ENCODE measurements around the gene TRIML1. TPM values are rescaled to one million over a fixed set of nuclear protein-coding genes. Genes with fewer than 3 reads are reported as not detected.

The TRIML1 gene
- not detected in 2 replicates for total RNA-seq

- Mint-ChIP-seq H3K27ac (no peak within 1 kb of the TSS), H3K27me3 (ENCODE audit: low read depth) (no peaks in the 10 kb centered on the region), H3K4me3 (ENCODE audit: low read depth) (no peak within 1 kb of the TSS), H3K36me3 (ENCODE audit: low read depth) (no peaks in the 10 kb centered on the region), H3K9me3 (peaks cover 21% of the 10 kb centered on the region), H3K4me1 (ENCODE audit: low read depth) (no peaks in the 10 kb centered on the region)
- intact Hi-C loops (cut with micrococcal nuclease): no loop called here
- no peak for DNase-seq (ENCODE audit: low spot score)
These were observed at the start of gene TRIML1 for GRCh38 chr4:188139141-188139540. TRIML1 (plus strand) TSS chr4:188139441; CDS start chr4:188139559, 118 bp downstream.

DNA sequence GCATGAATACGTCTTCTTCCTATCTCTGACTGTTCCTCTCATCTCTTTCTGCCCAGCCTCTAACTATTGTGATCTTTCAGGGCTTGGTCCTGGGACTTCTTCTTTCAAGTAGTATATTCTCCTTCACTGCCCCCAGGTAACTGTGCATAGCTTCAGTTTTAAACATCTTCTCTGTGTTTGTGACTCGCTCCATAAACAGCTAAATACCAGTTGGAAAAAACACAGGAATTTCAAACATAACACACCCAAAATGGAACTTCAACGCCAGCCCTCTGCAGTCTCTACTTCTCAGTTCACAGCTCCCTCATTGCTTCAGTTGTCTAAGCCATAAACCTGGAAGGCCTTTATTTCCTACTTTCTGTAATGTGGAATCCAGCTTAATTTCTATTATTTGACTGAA, 46.4 kb upstream of the TRIML1 start:
- Mint-ChIP-seq H3K4me1 (ENCODE audit: low read depth) (no peaks in the 10 kb centered on the region), H3K4me3 (ENCODE audit: low read depth) (no peak overlapping the region), H3K9me3 (peaks cover 44% of the 10 kb centered on the region), H3K27me3 (ENCODE audit: low read depth) (no peaks in the 10 kb centered on the region), H3K27ac (no peak overlapping the region), H3K36me3 (ENCODE audit: low read depth) (no peaks in the 10 kb centered on the region)
- intact Hi-C loops (cut with micrococcal nuclease): no loop called here
- no peak for DNase-seq (ENCODE audit: low spot score)

DNA sequence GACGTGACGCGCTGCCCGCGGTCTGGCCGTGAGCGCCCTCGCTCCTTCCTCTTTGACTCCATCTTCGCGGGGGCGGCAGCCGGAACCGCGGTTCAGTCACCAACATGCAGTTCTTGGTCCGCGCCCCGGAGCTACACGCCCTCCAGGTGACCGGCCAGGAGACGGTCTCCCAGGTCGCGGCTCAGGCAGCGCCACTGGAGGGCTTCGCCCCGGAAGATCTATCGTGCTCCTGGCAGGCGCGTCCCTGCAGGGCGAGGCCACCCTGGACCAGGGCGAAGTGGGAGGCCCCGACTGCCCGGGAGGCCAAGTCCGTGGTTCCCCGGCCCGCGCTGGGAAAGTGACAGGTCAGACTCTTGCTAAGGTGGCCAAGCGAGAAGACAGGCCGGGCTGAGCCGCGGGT, 32.8 kb upstream of the TRIML1 start:
- Mint-ChIP-seq H3K9me3 (peaks cover 44% of the 10 kb centered on the region), H3K27me3 (ENCODE audit: low read depth) (no peaks in the 10 kb centered on the region), H3K27ac (no peak overlapping the region), H3K4me3 (ENCODE audit: low read depth) (no peak overlapping the region), H3K4me1 (ENCODE audit: low read depth) (no peaks in the 10 kb centered on the region), H3K36me3 (ENCODE audit: low read depth) (no peaks in the 10 kb centered on the region)
- intact Hi-C loops (cut with micrococcal nuclease): no loop called here
- no peak for DNase-seq (ENCODE audit: low spot score)

GRCh38 chr4:188107931-188108843, 31.1 kb upstream of the TRIML1 start:
- Mint-ChIP-seq H3K27me3 (ENCODE audit: low read depth) (no peaks in the 10 kb centered on the region), H3K27ac (no peak overlapping the region), H3K9me3 (peaks cover 45% of the 10 kb centered on the region), H3K36me3 (ENCODE audit: low read depth) (no peaks in the 10 kb centered on the region), H3K4me3 (ENCODE audit: low read depth) (no peak overlapping the region), H3K4me1 (ENCODE audit: low read depth) (no peaks in the 10 kb centered on the region)
- no peak for DNase-seq (ENCODE audit: low spot score)
- intact Hi-C loops (cut with micrococcal nuclease): no loop called here

DNA sequence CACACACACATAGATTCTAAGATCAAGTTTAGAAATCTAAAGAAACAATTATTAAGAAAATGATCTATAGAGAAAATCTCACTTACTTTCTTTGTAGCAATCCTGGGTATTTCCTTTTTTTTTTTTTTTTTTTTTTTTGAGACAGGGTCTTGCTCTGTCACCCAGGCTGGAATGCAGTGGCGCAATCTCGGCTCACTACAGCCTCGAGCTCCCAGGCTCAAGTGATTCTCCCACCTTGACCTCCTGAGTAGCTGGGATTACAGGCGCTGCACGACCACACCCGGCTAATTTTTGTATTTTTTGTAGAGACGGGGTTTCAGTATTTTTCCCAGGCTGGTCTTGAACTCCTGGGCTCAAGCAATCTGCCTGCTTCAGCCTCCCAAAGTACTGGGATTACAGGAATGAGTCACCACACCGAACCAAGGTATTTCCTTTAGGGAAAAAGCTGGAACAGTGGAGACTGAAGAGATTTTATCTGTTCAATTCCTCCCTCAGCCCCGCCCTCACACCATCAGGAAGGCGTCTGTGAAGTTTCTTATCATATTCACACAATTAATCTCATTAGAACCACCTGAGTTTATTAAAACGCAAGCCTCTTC, 30.0 kb upstream of the TRIML1 start, which contains the start of gene TRIML2:
TSS of gene TRIML2 (minus strand) at position 447 of the 599 bp plus-strand sequence. CDS start 4,235 bp downstream, outside the sequence.
- no peaks in the 10 kb centered on the region for H3K4me1 Mint-ChIP-seq (ENCODE audit: low read depth)

DNA sequence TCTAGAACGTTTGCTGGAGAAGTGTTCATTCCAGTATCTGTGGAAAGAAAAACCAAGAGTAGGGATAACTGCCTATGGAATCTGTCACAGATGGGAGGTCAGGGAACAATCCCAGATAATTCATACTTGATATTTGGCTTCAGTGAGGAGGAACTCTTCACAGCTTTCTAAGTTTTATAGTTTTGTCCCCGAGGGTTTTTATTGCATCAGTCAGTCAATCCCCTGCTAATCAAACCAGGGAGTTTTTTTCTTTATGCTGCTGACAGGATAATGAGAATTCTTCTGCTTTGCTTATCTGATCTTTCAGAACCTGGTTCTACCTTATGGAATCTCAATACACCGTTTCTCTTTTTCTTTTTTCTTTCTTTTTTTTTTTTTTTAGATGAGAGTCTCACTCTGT, 29.2 kb upstream of the TRIML1 start:
- Mint-ChIP-seq H3K9me3 (peaks cover 36% of the 10 kb centered on the region), H3K27me3 (ENCODE audit: low read depth) (no peaks in the 10 kb centered on the region), H3K27ac (no peak overlapping the region), H3K4me1 (ENCODE audit: low read depth) (no peaks in the 10 kb centered on the region), H3K36me3 (ENCODE audit: low read depth) (no peaks in the 10 kb centered on the region), H3K4me3 (ENCODE audit: low read depth) (no peak overlapping the region)
- no peak for DNase-seq (ENCODE audit: low spot score)
- intact Hi-C loops (cut with micrococcal nuclease): no loop called here

More for the DNA sequence above, 30.0 kb upstream of the TRIML1 start, which contains the start of gene TRIML2:
- H3K9me3 Mint-ChIP-seq: peaks cover 39% of the 10 kb centered on the region
- no peaks in the 10 kb centered on the region for H3K36me3 Mint-ChIP-seq (ENCODE audit: low read depth)
- DNase-seq (ENCODE audit: low spot score): no peak
- no peak within 1 kb of the TSS for H3K4me3 Mint-ChIP-seq (ENCODE audit: low read depth)
- no peaks in the 10 kb centered on the region for H3K27me3 Mint-ChIP-seq (ENCODE audit: low read depth)
- intact Hi-C loops (cut with micrococcal nuclease): no loop called here
- no peak within 1 kb of the TSS for H3K27ac Mint-ChIP-seq

DNA sequence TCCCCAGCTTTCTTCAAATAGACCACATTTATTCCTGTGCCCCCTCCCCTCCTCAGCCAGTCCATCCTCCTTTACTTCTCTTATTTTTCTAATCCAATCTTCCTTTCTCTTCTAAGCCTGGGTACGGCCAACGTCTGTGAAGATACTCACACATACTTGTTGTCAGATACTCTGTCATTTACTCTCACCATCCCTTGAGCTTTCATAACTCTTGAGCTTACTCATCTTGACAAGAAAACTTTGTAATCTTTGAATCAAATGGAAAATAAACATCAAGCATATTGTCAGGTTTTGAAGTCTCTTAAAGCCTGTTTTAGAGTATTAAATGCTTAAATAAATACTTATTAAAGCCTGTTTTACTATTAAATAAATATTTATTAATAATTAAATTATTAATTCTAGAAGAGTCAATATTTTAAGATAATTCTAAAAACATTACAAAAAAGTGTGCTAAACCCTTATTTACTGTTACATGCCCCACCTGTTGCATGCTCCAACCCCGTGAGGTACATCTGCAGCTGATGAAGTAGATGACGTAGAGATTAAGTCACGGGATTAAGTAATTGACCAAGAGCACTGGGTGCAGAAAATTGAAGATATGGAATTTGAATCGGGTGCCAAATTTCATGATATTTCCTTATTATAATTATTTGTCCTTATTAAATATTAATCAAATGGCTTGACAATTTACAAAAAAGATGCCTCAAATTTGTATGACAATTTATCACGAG, 28.3 kb upstream of the TRIML1 start:
- no peak overlapping the region for H3K4me3 Mint-ChIP-seq (ENCODE audit: low read depth)
- H3K27me3 Mint-ChIP-seq (ENCODE audit: low read depth): no peaks in the 10 kb centered on the region
- H3K9me3 Mint-ChIP-seq: peaks cover 29% of the 10 kb centered on the region

DNA sequence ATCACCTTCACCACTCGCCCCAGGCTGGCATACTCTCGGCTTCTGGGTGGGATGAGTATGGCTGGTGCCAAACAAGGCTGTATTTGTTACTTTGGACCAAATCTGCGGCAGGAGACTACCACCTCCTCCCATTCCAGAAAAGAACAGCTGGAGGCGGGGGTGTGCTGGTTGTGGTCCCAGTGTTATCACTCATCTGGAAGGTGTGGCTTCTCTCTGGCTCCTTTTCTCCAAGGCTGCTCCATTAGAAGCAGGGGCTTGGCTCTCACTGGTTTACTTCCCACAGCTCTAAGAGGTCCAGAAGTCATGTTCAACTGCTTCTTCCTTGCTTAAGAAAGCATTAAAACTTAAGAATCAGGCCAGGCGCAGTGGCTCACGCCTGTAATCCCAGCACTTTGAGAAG, 27.3 kb upstream of the TRIML1 start:
- intact Hi-C loops (cut with micrococcal nuclease): no loop called here
- Mint-ChIP-seq H3K4me1 (ENCODE audit: low read depth) (no peaks in the 10 kb centered on the region), H3K4me3 (ENCODE audit: low read depth) (no peak overlapping the region)

More for the DNA sequence above, 28.3 kb upstream of the TRIML1 start:
- no peak overlapping the region for H3K27ac Mint-ChIP-seq
- no peaks in the 10 kb centered on the region for H3K36me3 Mint-ChIP-seq (ENCODE audit: low read depth)
- H3K4me1 Mint-ChIP-seq (ENCODE audit: low read depth): no peaks in the 10 kb centered on the region
- no peak for DNase-seq (ENCODE audit: low spot score)
- intact Hi-C loops (cut with micrococcal nuclease): no loop called here

GRCh38 chr4:188113156-188113555, 26.1 kb upstream of the TRIML1 start:
- Mint-ChIP-seq H3K9me3 (peaks cover 31% of the 10 kb centered on the region), H3K27me3 (ENCODE audit: low read depth) (no peaks in the 10 kb centered on the region), H3K4me1 (ENCODE audit: low read depth) (no peaks in the 10 kb centered on the region), H3K36me3 (ENCODE audit: low read depth) (no peaks in the 10 kb centered on the region), H3K27ac (no peak overlapping the region), H3K4me3 (ENCODE audit: low read depth) (no peak overlapping the region)
- no peak for DNase-seq (ENCODE audit: low spot score)
- intact Hi-C loops (cut with micrococcal nuclease): no loop called here

More for the DNA sequence above, 27.3 kb upstream of the TRIML1 start:
- peaks cover 31% of the 10 kb centered on the region for H3K9me3 Mint-ChIP-seq
- no peaks in the 10 kb centered on the region for H3K36me3 Mint-ChIP-seq (ENCODE audit: low read depth)
- no peak overlapping the region for H3K27ac Mint-ChIP-seq
- DNase-seq (ENCODE audit: low spot score): no peak
- H3K27me3 Mint-ChIP-seq (ENCODE audit: low read depth): no peaks in the 10 kb centered on the region

GRCh38 chr4:188117631-188118324, 21.5 kb upstream of the TRIML1 start:
- DNase-seq (ENCODE audit: low spot score): no peak
- Mint-ChIP-seq H3K36me3 (ENCODE audit: low read depth) (no peaks in the 10 kb centered on the region), H3K9me3 (peaks cover 28% of the 10 kb centered on the region), H3K27ac (no peak overlapping the region), H3K27me3 (ENCODE audit: low read depth) (no peaks in the 10 kb centered on the region), H3K4me3 (ENCODE audit: low read depth) (no peak overlapping the region), H3K4me1 (ENCODE audit: low read depth) (no peaks in the 10 kb centered on the region)
- intact Hi-C loops (cut with micrococcal nuclease): no loop called here

DNA sequence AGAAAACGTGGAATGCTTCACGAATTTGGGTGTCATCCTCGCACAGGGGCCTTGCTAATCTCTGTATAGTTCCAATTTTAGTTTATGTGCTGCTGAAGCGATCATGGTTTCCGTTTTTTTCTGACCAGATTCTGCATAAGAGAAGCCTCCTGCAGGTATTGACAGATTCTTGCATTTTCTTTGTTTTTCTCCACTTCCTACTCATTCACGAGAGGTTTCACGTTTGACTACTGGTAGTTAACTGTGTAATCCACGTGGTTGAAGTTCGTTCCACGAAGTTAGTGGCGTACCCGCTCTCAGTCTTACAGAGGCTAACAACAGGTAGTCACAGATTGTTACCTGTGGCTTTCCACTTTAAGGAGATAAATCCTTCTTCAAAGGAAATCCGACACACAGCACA, 17.7 kb upstream of the TRIML1 start:
- Mint-ChIP-seq H3K4me3 (ENCODE audit: low read depth) (no peak overlapping the region), H3K9me3 (peaks cover 35% of the 10 kb centered on the region), H3K27ac (no peak overlapping the region), H3K27me3 (ENCODE audit: low read depth) (no peaks in the 10 kb centered on the region), H3K4me1 (ENCODE audit: low read depth) (no peaks in the 10 kb centered on the region), H3K36me3 (ENCODE audit: low read depth) (no peaks in the 10 kb centered on the region)
- intact Hi-C loops (cut with micrococcal nuclease): no loop called here
- DNase-seq (ENCODE audit: low spot score): no peak

- Mint-ChIP-seq H3K4me3 (ENCODE audit: low read depth) (no peak overlapping the region), H3K27ac (no peak overlapping the region), H3K9me3 (peaks cover 43% of the 10 kb centered on the region), H3K27me3 (ENCODE audit: low read depth) (no peaks in the 10 kb centered on the region), H3K4me1 (ENCODE audit: low read depth) (no peaks in the 10 kb centered on the region), H3K36me3 (ENCODE audit: low read depth) (no peaks in the 10 kb centered on the region)
- DNase-seq (ENCODE audit: low spot score): no peak
- intact Hi-C loops (cut with micrococcal nuclease): no loop called here
These were observed 11.9 kb upstream of the TRIML1 start for GRCh38 chr4:188127214-188127874.

Measured in activated T-helper 2 cell treated with anti-CD3 and anti-CD28 coated beads, Interferon-gamma antibody, Interleukin-2, Interleukin-4, amounts not matched to agents 10 μg/mL and 5 μg/mL and 100 μg/mL, durations not matched to agents 14 hours and 24 hours and 36 hours (primary cell).